Measurements from ENCODE around the gene EFHC1.

Gene EFHC1

DNA sequence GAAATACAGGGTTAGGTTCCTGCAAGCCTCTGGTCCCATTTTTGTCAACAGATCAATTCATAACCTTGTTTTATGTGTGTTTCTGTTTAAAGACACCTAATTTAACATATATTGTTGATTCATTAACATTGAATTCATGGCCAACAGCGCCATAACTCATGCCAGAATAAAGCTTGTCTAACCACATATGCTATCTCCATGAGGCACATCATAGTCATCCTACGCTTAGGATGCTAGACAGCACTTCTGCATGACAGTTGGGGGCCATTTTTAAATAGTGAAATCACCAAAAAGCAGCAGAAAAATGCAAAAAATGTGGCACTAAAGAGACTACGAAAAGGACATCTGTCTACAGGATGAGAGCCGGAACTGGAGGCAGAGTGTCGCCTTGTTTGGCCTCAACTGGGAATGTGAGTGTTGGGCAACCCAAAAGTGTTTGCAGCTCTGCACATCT is 118.8 kb downstream of the EFHC1 start:
- Histone ChIP-seq H3K79me2 (ENCODE audit: insufficient read depth, low read length) (no peaks in the 10 kb centered on the region), H3K4me3 (ENCODE audit: insufficient read depth, low read length, poor library complexity, severe bottlenecking) (no peak overlapping the region), H3K27me3 (ENCODE audit: low read length) (no peaks in the 10 kb centered on the region), H3K9me3 (ENCODE audit: insufficient read depth, low read length) (no peaks in the 10 kb centered on the region), H3K9me2 (replicated peaks; ENCODE audit: insufficient read depth, low read length) (no peaks in the 10 kb centered on the region), H4K20me1 (ENCODE audit: low read depth, low read length) (no peaks in the 10 kb centered on the region), H3F3A (ENCODE audit: insufficient read depth) (no peaks in the 10 kb centered on the region), H2AFZ (ENCODE audit: low read depth, low read length, severe bottlenecking) (no peak overlapping the region), H3K9ac (ENCODE audit: low read length) (no peak overlapping the region), H3K36me3 (ENCODE audit: low read length) (no peaks in the 10 kb centered on the region), H3K27ac (ENCODE audit: low read depth, low read length) (no peak overlapping the region), H3K4me2 (ENCODE audit: low read depth, low read length, poor library complexity, severe bottlenecking) (no peak overlapping the region)
- no peak for TF ChIP-seq EZH2phosphoT487 (conservative IDR thresholded peaks at IDR 0.05; ENCODE audit: low read length)
- TF ChIP-seq, protein P1, sequence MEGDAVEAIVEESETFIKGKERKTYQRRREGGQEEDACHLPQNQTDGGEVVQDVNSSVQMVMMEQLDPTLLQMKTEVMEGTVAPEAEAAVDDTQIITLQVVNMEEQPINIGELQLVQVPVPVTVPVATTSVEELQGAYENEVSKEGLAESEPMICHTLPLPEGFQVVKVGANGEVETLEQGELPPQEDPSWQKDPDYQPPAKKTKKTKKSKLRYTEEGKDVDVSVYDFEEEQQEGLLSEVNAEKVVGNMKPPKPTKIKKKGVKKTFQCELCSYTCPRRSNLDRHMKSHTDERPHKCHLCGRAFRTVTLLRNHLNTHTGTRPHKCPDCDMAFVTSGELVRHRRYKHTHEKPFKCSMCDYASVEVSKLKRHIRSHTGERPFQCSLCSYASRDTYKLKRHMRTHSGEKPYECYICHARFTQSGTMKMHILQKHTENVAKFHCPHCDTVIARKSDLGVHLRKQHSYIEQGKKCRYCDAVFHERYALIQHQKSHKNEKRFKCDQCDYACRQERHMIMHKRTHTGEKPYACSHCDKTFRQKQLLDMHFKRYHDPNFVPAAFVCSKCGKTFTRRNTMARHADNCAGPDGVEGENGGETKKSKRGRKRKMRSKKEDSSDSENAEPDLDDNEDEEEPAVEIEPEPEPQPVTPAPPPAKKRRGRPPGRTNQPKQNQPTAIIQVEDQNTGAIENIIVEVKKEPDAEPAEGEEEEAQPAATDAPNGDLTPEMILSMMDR (IDR thresholded peaks at IDR 0.05; ENCODE audit: insufficient read depth, low read length, poor library complexity, severe bottlenecking), result no peak

DNA sequence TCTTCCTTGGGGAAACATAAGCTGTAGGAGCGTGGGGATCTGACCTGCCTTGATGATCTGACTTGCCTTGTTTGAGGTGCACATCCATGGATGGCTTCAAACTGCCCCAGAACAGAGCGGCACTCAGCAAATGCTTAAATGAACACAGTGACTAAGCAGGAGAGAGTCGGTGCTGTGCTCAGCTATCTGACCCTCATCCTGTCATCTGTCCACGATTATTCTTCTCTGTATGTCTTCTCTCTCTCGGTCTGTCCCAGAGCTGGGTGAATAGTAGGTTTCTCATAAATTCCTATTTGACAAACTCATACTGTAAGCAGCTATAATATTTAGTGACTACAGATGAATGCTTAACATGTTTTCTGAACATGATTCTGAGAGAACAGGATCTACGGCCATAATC is 119.5 kb downstream of the EFHC1 start:
- Histone ChIP-seq H3F3A (ENCODE audit: insufficient read depth) (no peaks in the 10 kb centered on the region), H3K9me2 (replicated peaks; ENCODE audit: insufficient read depth, low read length) (no peaks in the 10 kb centered on the region), H3K9me3 (ENCODE audit: insufficient read depth, low read length) (no peaks in the 10 kb centered on the region), H4K20me1 (ENCODE audit: low read depth, low read length) (no peaks in the 10 kb centered on the region), H3K36me3 (ENCODE audit: low read length) (no peaks in the 10 kb centered on the region), H3K79me2 (ENCODE audit: insufficient read depth, low read length) (no peaks in the 10 kb centered on the region), H2AFZ (ENCODE audit: low read depth, low read length, severe bottlenecking) (no peak overlapping the region), H3K4me3 (ENCODE audit: insufficient read depth, low read length, poor library complexity, severe bottlenecking) (no peak overlapping the region), H3K27ac (ENCODE audit: low read depth, low read length) (no peak overlapping the region), H3K9ac (ENCODE audit: low read length) (no peak overlapping the region), H3K27me3 (ENCODE audit: low read length) (no peaks in the 10 kb centered on the region), H3K4me2 (ENCODE audit: low read depth, low read length, poor library complexity, severe bottlenecking) (no peak overlapping the region)
- TF ChIP-seq EZH2phosphoT487 (conservative IDR thresholded peaks at IDR 0.05; ENCODE audit: low read length), result no peak

DNA sequence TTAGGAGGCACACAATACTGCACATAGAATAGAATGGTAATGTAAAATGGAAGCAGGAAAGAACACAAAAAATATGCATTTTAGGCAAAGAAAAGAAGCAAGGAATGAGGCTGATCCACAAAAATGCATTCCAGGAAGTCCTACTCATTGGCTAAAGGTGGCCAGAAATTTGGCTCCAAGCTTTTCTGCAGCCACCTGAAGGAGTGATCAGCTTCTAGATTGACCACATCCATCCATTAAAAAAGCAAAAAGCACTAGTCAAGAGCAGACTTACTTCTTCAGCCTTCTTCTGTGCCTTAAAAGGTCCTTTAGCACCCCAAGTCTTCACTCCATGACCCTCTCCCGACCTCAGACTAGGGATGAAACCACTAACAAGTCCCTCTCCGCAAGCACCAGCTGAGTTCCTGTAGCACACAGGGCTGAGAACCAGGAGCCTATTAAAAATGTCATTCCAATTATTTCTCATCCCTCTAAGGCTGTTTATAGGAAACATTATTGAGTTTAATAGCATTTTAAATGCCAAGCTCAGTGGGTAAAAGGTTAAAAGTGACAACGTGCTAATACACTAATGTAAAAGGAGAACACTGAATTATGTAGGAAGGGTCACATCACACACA is 120.3 kb downstream of the EFHC1 start:
- no peaks in the 10 kb centered on the region for H3F3A ChIP-seq (ENCODE audit: insufficient read depth)
- H4K20me1 ChIP-seq (ENCODE audit: low read depth, low read length), result no peaks in the 10 kb centered on the region
- H2AFZ ChIP-seq (ENCODE audit: low read depth, low read length, severe bottlenecking), result no peak overlapping the region
- H3K9me2 ChIP-seq (replicated peaks; ENCODE audit: insufficient read depth, low read length), result no peaks in the 10 kb centered on the region
- no peaks in the 10 kb centered on the region for H3K36me3 ChIP-seq (ENCODE audit: low read length)
- no peaks in the 10 kb centered on the region for H3K79me2 ChIP-seq (ENCODE audit: insufficient read depth, low read length)
- H3K9ac ChIP-seq (ENCODE audit: low read length), result no peak overlapping the region
- H3K4me3 ChIP-seq (ENCODE audit: insufficient read depth, low read length, poor library complexity, severe bottlenecking), result no peak overlapping the region
- TF ChIP-seq, protein P1 (IDR thresholded peaks at IDR 0.05; ENCODE audit: insufficient read depth, low read length, poor library complexity, severe bottlenecking), result no peak
- no peak for TF ChIP-seq EZH2phosphoT487 (conservative IDR thresholded peaks at IDR 0.05; ENCODE audit: low read length)
- no peaks in the 10 kb centered on the region for H3K9me3 ChIP-seq (ENCODE audit: insufficient read depth, low read length)
- no peak overlapping the region for H3K27ac ChIP-seq (ENCODE audit: low read depth, low read length)
- H3K4me2 ChIP-seq (ENCODE audit: low read depth, low read length, poor library complexity, severe bottlenecking), result no peak overlapping the region
- H3K27me3 ChIP-seq (ENCODE audit: low read length), result no peaks in the 10 kb centered on the region

DNA sequence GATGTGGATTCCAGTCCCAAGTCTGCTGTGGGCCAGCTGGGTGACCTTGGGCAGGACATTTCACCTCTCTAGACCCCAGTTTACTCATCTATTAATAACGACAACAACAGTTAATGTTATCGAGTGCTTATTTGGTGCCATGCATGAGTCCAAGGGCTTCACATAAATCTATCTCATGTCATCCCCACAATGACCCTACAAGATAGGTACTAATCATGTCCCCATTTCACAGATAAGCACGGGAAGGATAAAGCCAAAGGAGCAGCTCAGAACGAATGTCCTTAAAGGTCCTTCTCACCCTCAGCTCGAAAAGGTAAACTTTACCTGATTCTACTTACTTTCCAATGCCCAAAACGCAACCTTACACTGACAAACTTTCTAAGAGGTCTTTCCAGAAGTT is 121.0 kb downstream of the EFHC1 start:
- H3K27me3 ChIP-seq (ENCODE audit: low read length), result no peaks in the 10 kb centered on the region
- TF ChIP-seq EZH2phosphoT487 (conservative IDR thresholded peaks at IDR 0.05; ENCODE audit: low read length), result no peak
- TF ChIP-seq, protein P1 (IDR thresholded peaks at IDR 0.05; ENCODE audit: insufficient read depth, low read length, poor library complexity, severe bottlenecking), result no peak
- H3K27ac ChIP-seq (ENCODE audit: low read depth, low read length), result no peak overlapping the region
- H3K4me3 ChIP-seq (ENCODE audit: insufficient read depth, low read length, poor library complexity, severe bottlenecking), result no peak overlapping the region
- no peak overlapping the region for H2AFZ ChIP-seq (ENCODE audit: low read depth, low read length, severe bottlenecking)
- H3F3A ChIP-seq (ENCODE audit: insufficient read depth), result no peaks in the 10 kb centered on the region
- no peaks in the 10 kb centered on the region for H3K9me2 ChIP-seq (replicated peaks; ENCODE audit: insufficient read depth, low read length)
- H4K20me1 ChIP-seq (ENCODE audit: low read depth, low read length), result no peaks in the 10 kb centered on the region
- H3K9me3 ChIP-seq (ENCODE audit: insufficient read depth, low read length), result no peaks in the 10 kb centered on the region
- H3K4me2 ChIP-seq (ENCODE audit: low read depth, low read length, poor library complexity, severe bottlenecking), result no peak overlapping the region
- H3K36me3 ChIP-seq (ENCODE audit: low read length), result no peaks in the 10 kb centered on the region
- no peaks in the 10 kb centered on the region for H3K79me2 ChIP-seq (ENCODE audit: insufficient read depth, low read length)
- H3K9ac ChIP-seq (ENCODE audit: low read length), result no peak overlapping the region
